Measurements from ENCODE around the gene CCM2.

CCM2 gene

GRCh38 chr7:45118292-45118691 lies 118.3 kb downstream of the CCM2 start:
- TF ChIP-seq, protein P1, sequence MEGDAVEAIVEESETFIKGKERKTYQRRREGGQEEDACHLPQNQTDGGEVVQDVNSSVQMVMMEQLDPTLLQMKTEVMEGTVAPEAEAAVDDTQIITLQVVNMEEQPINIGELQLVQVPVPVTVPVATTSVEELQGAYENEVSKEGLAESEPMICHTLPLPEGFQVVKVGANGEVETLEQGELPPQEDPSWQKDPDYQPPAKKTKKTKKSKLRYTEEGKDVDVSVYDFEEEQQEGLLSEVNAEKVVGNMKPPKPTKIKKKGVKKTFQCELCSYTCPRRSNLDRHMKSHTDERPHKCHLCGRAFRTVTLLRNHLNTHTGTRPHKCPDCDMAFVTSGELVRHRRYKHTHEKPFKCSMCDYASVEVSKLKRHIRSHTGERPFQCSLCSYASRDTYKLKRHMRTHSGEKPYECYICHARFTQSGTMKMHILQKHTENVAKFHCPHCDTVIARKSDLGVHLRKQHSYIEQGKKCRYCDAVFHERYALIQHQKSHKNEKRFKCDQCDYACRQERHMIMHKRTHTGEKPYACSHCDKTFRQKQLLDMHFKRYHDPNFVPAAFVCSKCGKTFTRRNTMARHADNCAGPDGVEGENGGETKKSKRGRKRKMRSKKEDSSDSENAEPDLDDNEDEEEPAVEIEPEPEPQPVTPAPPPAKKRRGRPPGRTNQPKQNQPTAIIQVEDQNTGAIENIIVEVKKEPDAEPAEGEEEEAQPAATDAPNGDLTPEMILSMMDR (IDR thresholded peaks at IDR 0.05; ENCODE audit: low read depth, low read length, missing control alignments), result no peak
- H3K4me3 ChIP-seq (replicated peaks; ENCODE audit: low read depth, low read length), result no peak overlapping the region
- no peak for DNase-seq (ENCODE audit: extremely low read depth, low read depth)

- TF ChIP-seq, protein P1 (IDR thresholded peaks at IDR 0.05; ENCODE audit: low read depth, low read length, missing control alignments), result no peak
- no peak for DNase-seq (ENCODE audit: extremely low read depth, low read depth)
These were observed 118.9 kb downstream of the CCM2 start for GRCh38 chr7:45118889-45119331.

DNA sequence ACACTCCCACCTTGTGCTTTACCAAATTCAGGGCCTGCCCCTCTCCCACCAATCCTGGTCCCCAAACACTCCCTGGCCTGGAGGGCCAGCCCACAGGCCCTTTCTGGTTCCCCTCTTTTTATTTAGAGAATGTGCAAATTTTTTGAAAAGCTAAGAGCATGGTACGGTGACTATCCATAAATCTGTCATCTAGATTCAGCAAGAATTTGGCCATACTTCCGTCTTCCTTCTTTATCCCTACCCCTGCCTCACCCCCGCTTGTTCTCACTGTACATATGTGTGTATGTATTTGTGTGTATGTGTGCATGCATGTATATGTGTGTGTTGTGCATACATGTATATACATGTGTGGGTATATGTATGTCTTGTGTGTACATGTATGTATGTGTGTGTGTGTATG lies 119.5 kb downstream of the CCM2 start:
- TF ChIP-seq, protein P1 (IDR thresholded peaks at IDR 0.05; ENCODE audit: low read depth, low read length, missing control alignments), result no peak
- H3K4me3 ChIP-seq (replicated peaks; ENCODE audit: low read depth, low read length), result no peak overlapping the region
- DNase-seq (ENCODE audit: extremely low read depth, low read depth), result no peak

More at GRCh38 chr7:45118889-45119331, 118.9 kb downstream of the CCM2 start:
- no peak overlapping the region for H3K4me3 ChIP-seq (replicated peaks; ENCODE audit: low read depth, low read length)

DNA sequence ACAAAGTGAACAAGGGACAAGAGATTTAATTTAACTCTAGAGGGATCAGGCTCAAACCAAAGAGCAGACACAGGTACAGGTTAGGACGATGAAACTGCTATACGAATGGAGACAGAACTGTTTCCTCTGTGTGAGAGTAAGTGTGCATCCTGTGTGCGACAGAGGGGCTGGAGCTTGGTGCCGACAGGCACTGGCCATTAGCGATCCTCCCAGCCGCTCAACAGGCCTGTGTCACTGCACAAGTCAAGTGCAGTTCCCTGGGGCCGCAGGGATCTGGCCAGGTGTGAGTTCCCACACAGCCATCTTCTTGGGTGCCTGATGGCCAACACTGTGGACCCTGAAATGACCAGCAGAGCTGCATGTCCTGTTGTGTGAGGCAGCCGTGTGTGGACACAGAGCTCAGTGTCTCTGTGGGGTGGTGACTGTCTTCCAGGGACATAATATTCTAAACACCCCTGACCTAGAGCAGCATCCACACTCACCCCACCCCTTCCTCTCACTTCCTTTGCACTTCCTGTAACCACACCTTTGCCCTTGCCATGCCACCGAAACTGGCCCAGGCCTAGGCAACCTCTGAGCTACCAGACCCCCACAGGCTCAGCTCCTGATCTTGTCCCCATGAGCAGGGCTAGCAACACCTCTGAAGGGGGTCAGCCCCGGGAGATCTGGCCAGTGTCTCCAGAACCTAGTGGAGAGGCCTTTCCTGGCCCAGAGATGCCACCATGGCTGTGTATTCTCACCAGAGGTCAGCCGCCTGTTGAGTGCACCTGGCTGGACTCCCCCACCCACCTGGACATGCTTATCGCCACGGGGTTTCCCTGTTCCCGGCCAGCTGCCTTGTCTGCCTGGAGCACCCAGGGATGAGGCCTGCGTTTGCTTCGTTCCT lies 123.2 kb downstream of the CCM2 start:
- no peak overlapping the region for H3K4me3 ChIP-seq (replicated peaks; ENCODE audit: low read depth, low read length)
- TF ChIP-seq, protein P1 (IDR thresholded peaks at IDR 0.05; ENCODE audit: low read depth, low read length, missing control alignments), result no peak
- no peak for DNase-seq (ENCODE audit: extremely low read depth, low read depth)

- no peak for DNase-seq (ENCODE audit: extremely low read depth, low read depth)
- TF ChIP-seq, protein P1 (IDR thresholded peaks at IDR 0.05; ENCODE audit: low read depth, low read length, missing control alignments), result no peak
- H3K4me3 ChIP-seq (replicated peaks; ENCODE audit: low read depth, low read length), result no peak overlapping the region
These were observed 124.1 kb downstream of the CCM2 start for GRCh38 chr7:45123913-45124710.

DNA sequence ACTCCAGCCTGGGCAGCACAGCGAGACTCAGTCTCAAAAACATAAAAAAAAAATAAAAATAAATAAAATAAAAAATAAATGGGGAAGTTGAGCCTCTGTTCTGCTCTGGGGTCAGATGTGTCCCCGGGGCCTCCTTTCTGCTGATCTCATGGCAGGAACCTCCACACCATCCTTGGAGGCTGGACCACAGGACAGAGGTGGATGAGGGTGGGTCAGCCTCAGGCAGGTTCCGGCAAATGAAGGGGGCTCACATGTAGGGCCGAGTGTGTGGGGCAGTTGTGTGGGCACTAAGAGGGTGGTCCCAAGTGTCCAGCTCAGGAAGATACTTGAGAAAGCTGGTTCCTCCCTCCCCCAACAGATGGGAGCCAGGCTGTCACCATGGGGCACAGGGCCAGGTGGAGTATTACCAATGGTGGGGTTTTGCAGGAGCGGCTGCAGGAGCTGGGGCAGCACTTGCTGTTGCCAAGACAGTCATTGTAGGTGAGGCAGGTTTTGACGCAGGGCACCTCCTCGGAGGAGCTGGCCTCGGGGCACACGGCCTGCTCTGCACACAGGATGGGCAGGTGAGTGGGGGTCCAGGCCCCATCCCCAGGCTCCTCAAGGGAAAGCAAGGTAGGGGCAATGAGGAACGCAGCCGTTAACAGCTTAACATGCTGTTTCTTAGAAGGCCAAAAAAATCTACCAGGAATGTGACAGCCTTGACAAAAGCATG lies 125.3 kb downstream of the CCM2 start:
- no peak overlapping the region for H3K4me3 ChIP-seq (replicated peaks; ENCODE audit: low read depth, low read length)
- DNase-seq (ENCODE audit: extremely low read depth, low read depth), result no peak
- TF ChIP-seq, protein P1 (IDR thresholded peaks at IDR 0.05; ENCODE audit: low read depth, low read length, missing control alignments), result no peak
